ENCODE data around the gene ACAT2.

DNA sequence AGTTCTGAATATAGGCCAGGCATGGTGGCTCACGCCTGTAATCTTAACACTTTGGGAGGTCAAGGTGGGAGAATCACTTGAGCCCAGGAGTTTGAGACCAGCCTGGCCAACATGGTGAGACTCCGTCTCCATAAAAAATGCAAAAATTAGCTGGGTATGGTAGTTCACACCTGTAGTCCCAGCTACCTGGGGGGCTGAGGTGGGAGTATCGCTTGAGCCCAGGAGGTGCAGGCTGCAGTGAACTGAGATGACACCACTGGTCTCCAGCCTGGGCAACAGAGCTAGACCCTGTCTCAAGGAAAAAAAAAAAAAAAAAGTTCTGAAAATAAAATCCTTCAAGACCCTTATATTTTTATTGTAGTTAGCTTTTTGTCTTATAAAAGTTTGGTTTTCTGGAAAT is 46.2 kb upstream of the ACAT2 start:
- TF ChIP-seq, protein P1, sequence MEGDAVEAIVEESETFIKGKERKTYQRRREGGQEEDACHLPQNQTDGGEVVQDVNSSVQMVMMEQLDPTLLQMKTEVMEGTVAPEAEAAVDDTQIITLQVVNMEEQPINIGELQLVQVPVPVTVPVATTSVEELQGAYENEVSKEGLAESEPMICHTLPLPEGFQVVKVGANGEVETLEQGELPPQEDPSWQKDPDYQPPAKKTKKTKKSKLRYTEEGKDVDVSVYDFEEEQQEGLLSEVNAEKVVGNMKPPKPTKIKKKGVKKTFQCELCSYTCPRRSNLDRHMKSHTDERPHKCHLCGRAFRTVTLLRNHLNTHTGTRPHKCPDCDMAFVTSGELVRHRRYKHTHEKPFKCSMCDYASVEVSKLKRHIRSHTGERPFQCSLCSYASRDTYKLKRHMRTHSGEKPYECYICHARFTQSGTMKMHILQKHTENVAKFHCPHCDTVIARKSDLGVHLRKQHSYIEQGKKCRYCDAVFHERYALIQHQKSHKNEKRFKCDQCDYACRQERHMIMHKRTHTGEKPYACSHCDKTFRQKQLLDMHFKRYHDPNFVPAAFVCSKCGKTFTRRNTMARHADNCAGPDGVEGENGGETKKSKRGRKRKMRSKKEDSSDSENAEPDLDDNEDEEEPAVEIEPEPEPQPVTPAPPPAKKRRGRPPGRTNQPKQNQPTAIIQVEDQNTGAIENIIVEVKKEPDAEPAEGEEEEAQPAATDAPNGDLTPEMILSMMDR (IDR thresholded peaks at IDR 0.05), result no peak
- TF ChIP-seq EP300 (IDR thresholded peaks at IDR 0.05; ENCODE audit: low read depth) (no peak), POLR2A (IDR thresholded peaks at IDR 0.05) (no peak)
